NOMO-1 (cell line): ENCODE measurements around the gene CD302.
"Not testable (repeated sequence)": the region's sequence is repeated elsewhere in the genome, so short reads cannot be mapped to it uniquely, and the experiment has no call there.

Experiments
- DNase-seq, 2 experiments: peaks; one replicate each; lab custom pipeline; 2025; ENCODE audit not compliant: unreplicated experiment in 2 of 2; lab: John Stamatoyannopoulos, UW

Gene CD302

GRCh38 chr2:159797543-159798375 lies at the start of gene CD302:
TSS of gene CD302 (minus strand) at chr2:159798208. CDS start at chr2:159798198, 10 bp downstream.
- peak; percentile 46 to 53 for DNase-seq

- DNase-seq, result no peak
Observed at GRCh38 chr2:159846564-159846963, 48.6 kb upstream of the CD302 start.

- DNase-seq, result no peak
Observed at GRCh38 chr2:159840616-159841015, 42.6 kb upstream of the CD302 start.

GRCh38 chr2:159832858-159833257 lies 34.9 kb upstream of the CD302 start:
- DNase-seq, result peak; percentile 31 to 85

- no peak for DNase-seq
Observed at GRCh38 chr2:159832026-159832425, 34.0 kb upstream of the CD302 start.

- DNase-seq, result no peak
Observed at GRCh38 chr2:159829376-159829775, 31.4 kb upstream of the CD302 start.

GRCh38 chr2:159828738-159829137 lies 30.7 kb upstream of the CD302 start:
- no peak for DNase-seq

- not testable (repeated sequence) for DNase-seq
Observed at GRCh38 chr2:159822478-159822833, 24.4 kb upstream of the CD302 start.

- not testable (repeated sequence) for DNase-seq
Observed at GRCh38 chr2:159821775-159822477, 23.9 kb upstream of the CD302 start.

GRCh38 chr2:159818940-159819339 lies 20.9 kb upstream of the CD302 start:
- no peak for DNase-seq

GRCh38 chr2:159817283-159817682 lies 19.3 kb upstream of the CD302 start:
- DNase-seq, result peak; percentile 46 to 84

GRCh38 chr2:159811232-159811631 lies 13.2 kb upstream of the CD302 start:
- DNase-seq, result no peak

- no peak for DNase-seq
Observed at GRCh38 chr2:159808032-159808425, 10.0 kb upstream of the CD302 start.

- DNase-seq, result peak; percentile 16 to 33
Observed at GRCh38 chr2:159807183-159808031, 9.4 kb upstream of the CD302 start.

GRCh38 chr2:159804941-159805340 lies 6.9 kb upstream of the CD302 start:
- no peak for DNase-seq

GRCh38 chr2:159803235-159803962 lies 5.4 kb upstream of the CD302 start:
- DNase-seq, result no peak

GRCh38 chr2:159802673-159803072 lies 4.7 kb upstream of the CD302 start:
- no peak for DNase-seq

- DNase-seq, result no peak
Observed at GRCh38 chr2:159799833-159800232, 1.8 kb upstream of the CD302 start.

- DNase-seq, result peak in 1 of 2 experiments; percentile 53
Observed at GRCh38 chr2:159798376-159798725, 343 bp upstream of the CD302 start.

- DNase-seq, result peak in 1 of 2 experiments; percentile 30
Observed at GRCh38 chr2:159797225-159797542, 824 bp downstream of the CD302 start.
